ENCODE data around the gene FAM174A.
A peak's percentile ranks its signal among the peaks of the same experiment; 100 is the strongest.

The FAM174A gene

DNA sequence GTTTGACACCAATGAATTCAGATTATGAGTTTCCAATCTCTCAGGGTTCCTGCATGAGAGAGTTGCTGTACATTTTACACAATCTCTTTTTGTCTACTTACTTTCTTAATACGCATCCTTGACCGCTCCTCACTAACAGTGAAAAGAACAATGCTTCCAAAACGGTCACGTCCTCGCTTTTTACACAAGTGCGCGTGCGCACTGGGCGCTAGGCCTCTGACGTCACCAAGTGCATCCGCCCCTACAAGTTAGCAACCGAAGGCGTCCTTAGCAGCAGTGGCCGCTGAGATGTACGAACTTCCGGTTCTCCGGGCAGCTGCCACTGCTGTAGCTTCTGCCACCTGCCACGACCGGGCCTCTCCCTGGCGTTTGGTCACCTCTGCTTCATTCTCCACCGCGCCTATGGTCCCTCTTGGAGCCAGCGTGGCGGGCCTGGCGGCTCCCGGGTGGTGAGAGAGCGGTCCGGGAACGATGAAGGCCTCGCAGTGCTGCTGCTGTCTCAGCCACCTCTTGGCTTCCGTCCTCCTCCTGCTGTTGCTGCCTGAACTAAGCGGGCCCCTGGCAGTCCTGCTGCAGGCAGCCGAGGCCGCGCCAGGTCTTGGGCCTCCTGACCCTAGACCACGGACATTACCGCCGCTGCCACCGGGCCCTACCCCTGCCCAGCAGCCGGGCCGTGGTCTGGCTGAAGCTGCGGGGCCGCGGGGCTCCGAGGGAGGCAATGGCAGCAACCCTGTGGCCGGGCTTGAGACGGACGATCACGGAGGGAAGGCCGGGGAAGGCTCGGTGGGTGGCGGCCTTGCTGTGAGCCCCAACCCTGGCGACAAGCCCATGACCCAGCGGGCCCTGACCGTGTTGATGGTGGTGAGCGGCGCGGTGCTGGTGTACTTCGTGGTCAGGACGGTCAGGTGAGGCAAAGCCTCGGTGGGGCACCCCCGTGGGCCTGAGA lies at the start of gene FAM174A:
Gene FAM174A, plus strand, starts transcription at position 315 of the 946 bp plus-strand sequence. Its CDS starts 157 bp downstream, at position 472.
- peak within 1 kb of the TSS; percentile 82 for H3K4me3 ChIP-seq (ENCODE audit: low read depth, low read length)
- TF ChIP-seq, protein P1, sequence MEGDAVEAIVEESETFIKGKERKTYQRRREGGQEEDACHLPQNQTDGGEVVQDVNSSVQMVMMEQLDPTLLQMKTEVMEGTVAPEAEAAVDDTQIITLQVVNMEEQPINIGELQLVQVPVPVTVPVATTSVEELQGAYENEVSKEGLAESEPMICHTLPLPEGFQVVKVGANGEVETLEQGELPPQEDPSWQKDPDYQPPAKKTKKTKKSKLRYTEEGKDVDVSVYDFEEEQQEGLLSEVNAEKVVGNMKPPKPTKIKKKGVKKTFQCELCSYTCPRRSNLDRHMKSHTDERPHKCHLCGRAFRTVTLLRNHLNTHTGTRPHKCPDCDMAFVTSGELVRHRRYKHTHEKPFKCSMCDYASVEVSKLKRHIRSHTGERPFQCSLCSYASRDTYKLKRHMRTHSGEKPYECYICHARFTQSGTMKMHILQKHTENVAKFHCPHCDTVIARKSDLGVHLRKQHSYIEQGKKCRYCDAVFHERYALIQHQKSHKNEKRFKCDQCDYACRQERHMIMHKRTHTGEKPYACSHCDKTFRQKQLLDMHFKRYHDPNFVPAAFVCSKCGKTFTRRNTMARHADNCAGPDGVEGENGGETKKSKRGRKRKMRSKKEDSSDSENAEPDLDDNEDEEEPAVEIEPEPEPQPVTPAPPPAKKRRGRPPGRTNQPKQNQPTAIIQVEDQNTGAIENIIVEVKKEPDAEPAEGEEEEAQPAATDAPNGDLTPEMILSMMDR (IDR thresholded peaks at IDR 0.05; ENCODE audit: low read depth, low read length) = no peak
- in situ Hi-C loops (cut with HindIII; ENCODE audit: low sequenced_read_pairs) = no loop called here
- DNase-seq (ENCODE audit: low read depth, low spot score) = peak; percentile 98

DNA sequence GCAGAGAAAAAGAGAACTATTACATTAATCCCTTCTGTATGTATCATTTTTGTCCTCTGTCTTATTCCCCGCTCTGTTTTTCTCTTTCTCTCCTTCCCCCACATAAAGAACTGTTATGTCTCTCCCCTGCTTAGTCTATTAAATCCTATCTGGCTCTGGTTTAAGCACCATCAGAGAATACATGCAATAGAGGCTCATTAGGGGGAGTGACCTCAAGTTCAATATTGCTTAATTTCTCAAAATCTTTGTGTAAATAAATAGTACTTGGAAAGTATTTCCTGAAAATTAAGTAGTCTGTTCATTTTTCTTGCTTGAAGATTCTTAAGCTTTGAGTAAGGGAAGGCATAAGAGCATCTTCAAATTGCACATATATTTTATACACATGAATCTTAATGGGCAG lies 41.2 kb upstream of the FAM174A start:
- TF ChIP-seq, protein P1 (IDR thresholded peaks at IDR 0.05; ENCODE audit: low read depth, low read length) = no peak
- H3K4me3 ChIP-seq (ENCODE audit: low read depth, low read length) = no peak overlapping the region
- DNase-seq (ENCODE audit: low read depth, low spot score) = no peak
- in situ Hi-C loops (cut with HindIII; ENCODE audit: low sequenced_read_pairs) = no loop called here

DNA sequence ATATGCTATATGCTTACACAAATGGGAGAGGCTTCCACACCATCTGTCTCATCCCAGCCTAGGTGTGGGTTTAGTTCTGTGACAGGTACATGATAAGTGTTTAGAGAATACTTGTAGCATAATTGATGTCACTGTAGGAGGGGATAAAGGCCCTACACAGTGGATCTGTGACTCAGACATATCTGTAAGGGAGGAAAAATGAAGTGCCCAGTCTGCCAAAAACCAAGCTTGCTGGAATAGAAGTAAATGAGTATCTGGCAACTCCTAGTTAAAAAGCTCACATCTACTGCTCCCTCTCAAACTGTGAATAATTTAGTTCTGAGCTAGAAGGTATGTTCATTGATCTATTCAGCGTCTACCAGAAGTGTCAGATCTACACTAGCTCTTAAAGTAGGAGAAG lies 38.9 kb upstream of the FAM174A start:
- TF ChIP-seq, protein P1 (IDR thresholded peaks at IDR 0.05; ENCODE audit: low read depth, low read length) = no peak
- in situ Hi-C loops (cut with HindIII; ENCODE audit: low sequenced_read_pairs) = no loop called here
- peak; percentile 9 for DNase-seq (ENCODE audit: low read depth, low spot score)
- H3K4me3 ChIP-seq (ENCODE audit: low read depth, low read length) = no peak overlapping the region

DNA sequence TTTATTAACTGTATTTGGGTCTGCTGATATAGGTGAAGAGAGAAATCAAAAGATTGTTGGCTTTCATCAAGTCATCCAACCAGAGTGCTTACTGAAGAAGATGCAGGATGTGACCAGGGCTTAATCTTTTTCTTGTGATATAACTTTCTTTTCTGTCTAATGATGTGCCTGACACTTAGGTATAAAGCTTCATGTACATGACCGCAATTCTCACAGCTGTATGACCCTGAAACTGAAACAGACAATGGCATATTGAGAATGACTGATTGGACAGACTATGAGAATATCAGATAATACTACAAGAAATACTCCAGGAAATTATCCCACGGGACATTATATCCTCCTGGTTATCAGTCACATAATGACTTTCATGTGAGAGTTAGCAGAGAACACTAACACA lies 32.5 kb upstream of the FAM174A start:
- no peak for DNase-seq (ENCODE audit: low read depth, low spot score)
- H3K4me3 ChIP-seq (ENCODE audit: low read depth, low read length) = no peak overlapping the region
- TF ChIP-seq, protein P1 (IDR thresholded peaks at IDR 0.05; ENCODE audit: low read depth, low read length) = no peak
- in situ Hi-C loops (cut with HindIII; ENCODE audit: low sequenced_read_pairs) = no loop called here

DNA sequence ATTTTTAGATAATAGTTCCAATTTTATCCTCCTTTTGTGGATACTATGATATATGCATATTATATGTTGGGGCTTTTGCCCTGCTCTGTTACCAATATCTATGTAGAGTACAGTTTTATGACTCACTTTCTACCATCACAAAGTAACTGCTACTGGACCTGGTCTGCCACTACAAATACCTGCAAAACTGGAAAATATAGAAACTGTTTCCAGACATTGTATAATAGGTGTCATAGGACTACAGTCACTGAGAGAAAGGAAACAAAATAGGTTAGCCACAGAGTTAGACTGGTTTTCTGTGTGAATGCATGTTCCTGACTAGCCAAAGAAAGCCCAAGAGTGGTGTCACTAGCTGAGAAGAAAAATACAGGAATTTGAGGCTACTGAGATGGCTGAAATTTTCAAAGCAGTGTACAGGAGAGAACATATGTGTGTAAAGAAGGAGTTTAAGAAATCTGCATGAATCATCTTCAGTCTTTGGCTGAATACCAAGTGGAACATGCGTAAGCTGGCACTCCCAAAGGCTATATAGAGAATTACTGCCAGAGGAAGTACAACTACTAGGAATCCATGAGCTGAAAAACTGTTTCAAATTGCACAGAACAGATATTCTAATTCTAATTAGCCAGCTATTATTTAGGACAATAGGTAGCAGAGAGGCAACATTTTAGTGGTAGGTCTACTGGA lies 29.0 kb upstream of the FAM174A start:
- in situ Hi-C loops (cut with HindIII; ENCODE audit: low sequenced_read_pairs) = no loop called here
- TF ChIP-seq, protein P1 (IDR thresholded peaks at IDR 0.05; ENCODE audit: low read depth, low read length) = no peak
- no peak overlapping the region for H3K4me3 ChIP-seq (ENCODE audit: low read depth, low read length)
- peak; percentile 91 for DNase-seq (ENCODE audit: low read depth, low spot score)

DNA sequence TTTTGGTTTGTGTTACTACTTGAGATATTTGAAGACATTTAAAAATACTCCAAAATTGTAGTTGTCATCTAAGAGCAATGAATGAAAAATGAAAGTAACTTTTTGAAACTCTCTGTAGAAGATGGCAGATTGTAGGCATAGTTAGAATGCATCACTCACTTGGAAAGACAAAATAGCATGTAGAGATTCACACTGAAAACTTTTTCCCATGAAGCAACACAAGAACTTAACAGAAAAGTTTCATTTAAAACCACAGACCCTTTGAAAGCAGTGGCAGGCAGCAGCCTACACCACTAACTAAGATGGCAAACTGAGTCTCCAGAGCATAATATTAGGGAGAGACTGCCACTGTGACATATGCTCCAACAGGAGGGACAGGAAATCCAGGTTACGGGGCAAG lies 18.9 kb upstream of the FAM174A start:
- no peak for DNase-seq (ENCODE audit: low read depth, low spot score)
- no peak overlapping the region for H3K4me3 ChIP-seq (ENCODE audit: low read depth, low read length)
- TF ChIP-seq, protein P1 (IDR thresholded peaks at IDR 0.05; ENCODE audit: low read depth, low read length) = no peak
- in situ Hi-C loops (cut with HindIII; ENCODE audit: low sequenced_read_pairs) = no loop called here

Data from astrocyte of the spinal cord (primary cell).